H1 (cell line): ENCODE measurements around the gene KCNQ2. TPM values are rescaled to one million over a fixed set of nuclear protein-coding genes. Genes with fewer than 3 reads are reported as not detected.

ENCODE experiments used
- CTCF ChIA-PET: fragments of 300-600 bp; sonication (Branson Sonifier 250); formaldehyde crosslinking; loops from one replicate; lab custom pipeline; 2021; ENCODE audit not compliant: partially characterized antibody; lab: Charles Lee
- POLR2A ChIA-PET: fragments of 300-600 bp; sonication (Branson Sonifier 250); formaldehyde crosslinking; loops from one replicate; lab custom pipeline; 2021; ENCODE audit warnings: inconsistent platforms; ENCODE audit not compliant: partially characterized antibody; lab: Charles Lee
- DNase-seq, 2 experiments: peaks; one replicate each; pipeline versions ENCODE4 v3.0.0 to v3.0.0-alpha.2; 2010 to 2022; ENCODE audit warnings: low spot score in 2 of 2, low read depth in 1 of 2, mixed read lengths in 1 of 2
- FAIRE-seq: peaks from 2 replicates; lab custom pipeline; 2011; peaks lifted over from hg19 to GRCh38; lab: Jason Lieb, UNC
- H2AFZ ChIP-seq: 2 replicates; pipeline ENCODE4 v1.8.1; 2012; ENCODE audit warnings: low read length, inconsistent platforms
- H2AK5ac ChIP-seq: 2 replicates; pipeline ENCODE4 v1.6.1; 2013; ENCODE audit warnings: low read depth, low read length
- H2BK120ac ChIP-seq: replicated peaks from 2 replicates; pipeline ENCODE3; 2013; ENCODE audit warnings: low read depth, low read length, inconsistent platforms
- H2BK12ac ChIP-seq: 2 replicates; pipeline ENCODE4 v1.6.1; 2013; ENCODE audit warnings: low read depth, low read length
- H2BK15ac ChIP-seq: 2 replicates; pipeline ENCODE4 v1.6.1; 2013; ENCODE audit warnings: low read length
- H2BK20ac ChIP-seq: 2 replicates; pipeline ENCODE4 v1.6.1; 2013; ENCODE audit warnings: low read length
- H2BK5ac ChIP-seq: 2 replicates; pipeline ENCODE4 v1.6.1; 2013; ENCODE audit warnings: low read depth, low read length
- H3K14ac ChIP-seq: 2 replicates; pipeline ENCODE4 v1.6.1; 2013; ENCODE audit warnings: inconsistent platforms; ENCODE audit not compliant: insufficient read length
- H3K18ac ChIP-seq: 2 replicates; pipeline ENCODE4 v1.6.1; 2013; ENCODE audit warnings: low read length; ENCODE audit errors: extremely low read depth
- H3K23ac ChIP-seq: 2 replicates; pipeline ENCODE4 v1.6.1; 2013; ENCODE audit warnings: inconsistent platforms; ENCODE audit not compliant: insufficient read length
- H3K23me2 ChIP-seq: 2 replicates; pipeline ENCODE4 v1.6.1; 2013; ENCODE audit warnings: low read depth, low read length
- H3K27ac ChIP-seq: 2 replicates; pipeline ENCODE4 v1.6.1; 2011; ENCODE audit warnings: low read depth, low read length, inconsistent platforms
- H3K27me3 ChIP-seq, 4 experiments: replicated peaks in 1 of 4; 1 replicate in 1 of 4; 2 replicates in 3 of 4; pipeline versions ENCODE4 v1.6.1 to v1.8.1; 2011 to 2013; ENCODE audit warnings: low read length in 3 of 4, mild to moderate bottlenecking in 3 of 4, inconsistent platforms in 2 of 4, mixed read lengths in 2 of 4, moderate library complexity in 1 of 4; ENCODE audit not compliant: control insufficient read depth in 3 of 4, insufficient read depth in 3 of 4; ENCODE audit errors: extremely low read depth in 1 of 4
- H3K36me3 ChIP-seq, 4 experiments: 2 replicates each; pipeline versions ENCODE4 v1.6.1 to v1.8.1; 2011 to 2013; ENCODE audit warnings: mild to moderate bottlenecking in 4 of 4, low read length in 3 of 4, moderate library complexity in 2 of 4, control low read depth in 1 of 4, inconsistent platforms in 1 of 4; ENCODE audit not compliant: insufficient read depth in 4 of 4, control insufficient read depth in 2 of 4
- H3K4ac ChIP-seq: replicated peaks from 2 replicates; pipeline ENCODE3; 2013; ENCODE audit warnings: low read length, low read depth, mixed read lengths, inconsistent platforms; ENCODE audit not compliant: insufficient read length
- H3K4me1 ChIP-seq, 4 experiments: replicated peaks in 1 of 4; 1 replicate in 1 of 4; 2 replicates in 3 of 4; pipeline versions ENCODE4 v1.6.1 to v1.8.1; 2011 to 2013; ENCODE audit warnings: low read length in 3 of 4, inconsistent platforms in 2 of 4, mixed read lengths in 1 of 4; ENCODE audit not compliant: insufficient read depth in 4 of 4, control insufficient read depth in 3 of 4
- H3K4me2 ChIP-seq, 2 experiments: 2 replicates each; pipeline versions ENCODE4 v1.6.1 to v1.8.1; 2011 to 2013; ENCODE audit warnings: low read depth in 2 of 2, low read length in 2 of 2, control low read depth in 1 of 2, inconsistent platforms in 1 of 2, mild to moderate bottlenecking in 1 of 2; ENCODE audit not compliant: insufficient read depth in 1 of 2
- H3K4me3 ChIP-seq, 4 experiments: fragments of 200-600, 300-600 bp in 1 of 4; sonication (generic), shearing (Covaris generic), sonication (Bioruptor Twin) in 1 of 4; 2 replicates each; pipeline versions ENCODE4 v1.5.1 to v1.8.1; 2011 to 2016; ENCODE audit warnings: low read length in 4 of 4, low read depth in 3 of 4, control low read depth in 2 of 4, inconsistent platforms in 2 of 4, mild to moderate bottlenecking in 2 of 4, mixed read lengths in 1 of 4, moderate library complexity in 1 of 4; ENCODE audit not compliant: insufficient read depth in 2 of 4; ENCODE audit errors: extremely low read depth in 1 of 4
- H3K56ac ChIP-seq: replicated peaks from 2 replicates; pipeline ENCODE3; 2013; ENCODE audit warnings: low read depth, mild to moderate bottlenecking, mixed read lengths, low read length, inconsistent platforms; ENCODE audit not compliant: insufficient read length
- H3K79me1 ChIP-seq: 2 replicates; pipeline ENCODE4 v1.6.1; 2013; ENCODE audit warnings: low read depth, low read length, control low read depth
- H3K79me2 ChIP-seq, 2 experiments: 2 replicates each; pipeline versions ENCODE4 v1.6.1 to v1.8.1; 2012 to 2013; ENCODE audit warnings: low read length in 2 of 2, mild to moderate bottlenecking in 2 of 2, inconsistent platforms in 1 of 2; ENCODE audit not compliant: insufficient read depth in 2 of 2, control insufficient read depth in 1 of 2
- H3K9ac ChIP-seq, 4 experiments: replicated peaks in 1 of 4; 1 replicate in 1 of 4; 2 replicates in 3 of 4; pipeline versions ENCODE4 v1.6.1 to v1.8.1; 2011 to 2013; ENCODE audit warnings: low read depth in 3 of 4, low read length in 3 of 4, control low read depth in 2 of 4, mild to moderate bottlenecking in 2 of 4, moderate library complexity in 2 of 4, inconsistent platforms in 1 of 4; ENCODE audit errors: extremely low read depth in 1 of 4
- H3K9me3 ChIP-seq, 2 experiments: 2 replicates each; pipeline versions ENCODE4 v1.6.1 to v1.8.1; 2012 to 2013; ENCODE audit warnings: mild to moderate bottlenecking in 2 of 2, moderate library complexity in 2 of 2, control low read depth in 1 of 2, inconsistent platforms in 1 of 2, low read depth in 1 of 2, low read length in 1 of 2, mixed read lengths in 1 of 2; ENCODE audit not compliant: insufficient read depth in 2 of 2
- H4K20me1 ChIP-seq, 2 experiments: replicated peaks in 1 of 2; 2 replicates each; pipeline versions ENCODE3 to v1.8.1; 2011 to 2013; ENCODE audit warnings: inconsistent platforms in 2 of 2, low read length in 2 of 2, mild to moderate bottlenecking in 1 of 2; ENCODE audit not compliant: insufficient read depth in 2 of 2, control insufficient read depth in 1 of 2
- H4K5ac ChIP-seq: 2 replicates; pipeline ENCODE4 v1.6.1; 2013; ENCODE audit warnings: low read length, low read depth, mixed read lengths, inconsistent platforms; ENCODE audit not compliant: insufficient read length
- H4K8ac ChIP-seq: 2 replicates; pipeline ENCODE4 v1.8.0; 2013; ENCODE audit warnings: mild to moderate bottlenecking, moderate library complexity, low read length, inconsistent platforms; ENCODE audit not compliant: insufficient read depth; ENCODE audit errors: extremely low read depth
- H4K91ac ChIP-seq: replicated peaks from 2 replicates; pipeline ENCODE3; 2013; ENCODE audit warnings: low read length, mixed read lengths, inconsistent platforms; ENCODE audit not compliant: insufficient read length
- CHD2 ChIP-seq: IDR thresholded peaks from 2 replicates; pipeline ENCODE4 v1.6.1; 2012; ENCODE audit warnings: low read length, improper control_type of control experiment
- RBBP5 ChIP-seq: IDR thresholded peaks from 2 replicates; pipeline ENCODE4 v1.7.1; 2012; ENCODE audit warnings: low read depth, mild to moderate bottlenecking, inconsistent platforms, low read length, moderate library complexity, borderline replicate concordance
- TAF1 ChIP-seq: IDR thresholded peaks from 2 replicates; pipeline ENCODE4 v1.6.1; 2011; ENCODE audit warnings: mild to moderate bottlenecking, low read depth, low read length
- TEAD4 ChIP-seq: IDR thresholded peaks from 2 replicates; pipeline ENCODE4 v1.6.1; 2012; ENCODE audit warnings: low read depth, low read length, inconsistent platforms, mixed read lengths
- WGBS, 2 experiments: shearing (Covaris generic) in 1 of 2; methylation state at CpG; one replicate each; pipeline versions ENCODE4 v1.1.6 to v1.1.7; 2013 to 2015; ENCODE audit warnings: low lambda C conversion rate in 2 of 2, mixed read lengths in 2 of 2, inconsistent platforms in 1 of 2, low coverage in 1 of 2, missing lambda C conversion rate in 1 of 2; ENCODE audit not compliant: insufficient replicate concordance in 2 of 2, insufficient coverage in 1 of 2, insufficient read length in 1 of 2; ENCODE audit errors: extremely low coverage in 1 of 2, missing lambda C conversion rate in 1 of 2; 5-methylcytosine and 5-hydroxymethylcytosine counted together
- polyA plus RNA-seq, 7 experiments: library from polyadenylated mRNA; depleted of rRNA in 3 of 7; stranded (reverse) in 5 of 7; unstranded in 2 of 7; fragments of >200 nt in 5 of 7; fragments of 200-250 nt in 2 of 7; gene quantifications; 1 replicate in 5 of 7; 2 replicates in 1 of 7; 4 replicates in 1 of 7; pipeline versions ENCODE4 v1.2.1 to v1.2.3, GENCODE V29; 2011 to 2013; ENCODE audit warnings: missing spikeins in 2 of 7, mixed read lengths in 2 of 7
- total RNA-seq: library from RNA; stranded (reverse); fragmentation: NEBNext Ultra II Directional; extraction: Animal tissue kit (Norgen Biotek cat#: 25700); gene quantifications from 2 replicates; pipeline ENCODE4 v1.2.1, GENCODE V29; 2021

Gene KCNQ2
- total and polyA plus RNA-seq, 2 of the 8 experiments (the other 6 are each of a cell fraction or from before 2014, with no cell fraction given), result 82.6 to 243 TPM

DNA sequence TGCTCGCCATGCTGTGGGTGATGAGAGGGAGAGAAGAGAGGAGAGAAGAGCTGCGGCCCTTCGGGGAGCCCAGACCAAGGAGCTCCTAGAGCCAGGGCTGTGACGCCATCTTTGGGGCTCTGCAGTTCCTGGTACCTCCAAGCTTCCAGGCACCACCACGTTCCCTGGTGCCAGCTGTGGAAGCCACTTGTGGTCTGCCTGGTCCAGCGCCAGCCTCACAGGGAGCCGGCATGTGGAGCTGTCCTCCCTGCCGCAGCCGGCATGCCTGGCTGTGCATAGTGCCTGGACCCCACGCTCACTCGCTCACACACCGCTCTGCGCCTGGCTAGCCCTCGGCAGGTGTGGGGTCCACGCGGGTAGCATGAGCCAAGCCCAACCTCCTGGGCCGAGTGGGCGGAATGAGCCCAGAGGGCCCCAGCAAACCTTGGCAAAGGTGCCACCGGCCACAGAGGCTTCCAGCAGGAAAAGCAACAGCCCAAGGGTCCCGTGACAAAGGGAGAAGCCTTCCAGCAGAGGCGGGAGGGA lies 92.0 kb downstream of the KCNQ2 start:
- Histone ChIP-seq H4K5ac (no peak overlapping the region), H3K14ac (no peak overlapping the region), H3K23ac (no peak overlapping the region), H3K4ac (no peak overlapping the region), H3K23me2 (no peaks in the 10 kb centered on the region; the same call in none of the 2 replicates), H2BK120ac (no peak overlapping the region), H3K9ac (no peak overlapping the region), H2BK5ac (no peak overlapping the region), H3K18ac (peak overlapping the region; percentile 48), H3K4me2 (no peak overlapping the region), H2BK15ac (0 out of 2 replicates have a peak overlapping the region, but pooled peaks have one; percentile 61), H2AK5ac (no peak overlapping the region; the same call in 1 of the 2 replicates), H2BK20ac (no peak overlapping the region), H3K27me3 (peaks cover 0 to 2% (median 0%) of the 10 kb centered on the region in 4 experiments; a peak in 1 of 7 replicates), H4K8ac (no peak overlapping the region), H3K4me1 (peaks cover 3 to 20% (median 14%) of the 10 kb centered on the region in 4 experiments), H2AFZ (no peak overlapping the region), H3K27ac (no peak overlapping the region), H2BK12ac (peak overlapping the region; percentile 75; the same call in 1 of the 2 replicates), H4K91ac (no peak overlapping the region), H3K79me1 (no peaks in the 10 kb centered on the region), H3K79me2 (no peaks in the 10 kb centered on the region), H4K20me1 (no peaks in the 10 kb centered on the region), H3K9me3 (no peaks in the 10 kb centered on the region; a peak in 1 of 4 replicates), H3K36me3 (no peaks in the 10 kb centered on the region), H3K4me3 (no peak overlapping the region), H3K56ac (no peak overlapping the region)
- POLR2A ChIA-PET, result interaction anchor here (0.9 to 1.5 kb wide), 2 partner anchors 28 to 87 kb away, joined by 3 read pairs; partner anchors contain the start of gene COL20A1
- no peak for FAIRE-seq
- CTCF ChIA-PET, result interaction anchor here (0.9 to 9.9 kb wide), 24 partner anchors 9 to 157 kb away, joined by 3 to 230 read pairs (median 13); partner anchors contain the start of genes CHRNA4 and COL20A1
- WGBS, 2 experiments, result 87% methylated on average over 13 of the region's 21 CpGs; no CpG with 5 or more reads in 1 of the 2 experiments
- no peak for TF ChIP-seq TEAD4
- TF ChIP-seq TAF1, result no peak
- no peak for TF ChIP-seq CHD2
- TF ChIP-seq RBBP5, result no peak
- DNase-seq, result no peak
